A673 (cell line): ENCODE data around the gene SLC18B1. TPM values are rescaled to one million over a fixed set of nuclear protein-coding genes. Genes with fewer than 3 reads are reported as not detected.

ENCODE experiments used
- BruUV-seq: library from RNA; stranded (reverse); fragments of 400-500 nt; replicated peaks from 2 replicates; lab custom pipeline; 2021; lab: Mats Ljungman, UMichigan
- CTCF ChIA-PET: fragments of 300-600 bp; sonication (Branson Sonifier 250); formaldehyde crosslinking; loops from one replicate; lab custom pipeline; 2022; ENCODE audit warnings: antibody characterized with exemption; lab: Charles Lee
- POLR2A ChIA-PET: fragments of 300-600 bp; sonication (Branson Sonifier 250); formaldehyde crosslinking; loops from one replicate; lab custom pipeline; 2022; ENCODE audit warnings: antibody characterized with exemption; ENCODE audit not compliant: low non-redundant PET; lab: Charles Lee
- DNase-seq: peaks from one replicate; pipeline ENCODE4 v3.0.0-alpha.2; 2015; ENCODE audit warnings: low spot score
- H3K27ac ChIP-seq: fragments of 200-600 bp; sonication (generic); 2 replicates; pipeline ENCODE4 v1.5.1; 2016; ENCODE audit warnings: mixed run types, low read depth, mild to moderate bottlenecking, mixed read lengths, antibody characterized with exemption, low read length; ENCODE audit not compliant: poor library complexity, severe bottlenecking
- H3K27me3 ChIP-seq: fragments of 200-600 bp; sonication (generic); replicated peaks from 2 replicates; pipeline ENCODE4 v1.6.1; 2017; ENCODE audit warnings: mixed run types, low read depth, mild to moderate bottlenecking, mixed read lengths, antibody characterized with exemption, low read length; ENCODE audit not compliant: insufficient read depth, poor library complexity
- H3K36me3 ChIP-seq: fragments of 200-600 bp; sonication (generic); 2 replicates; pipeline ENCODE4 v1.6.1; 2016; ENCODE audit warnings: mixed run types, mild to moderate bottlenecking, mixed read lengths, antibody characterized with exemption, low read length; ENCODE audit not compliant: insufficient read depth, poor library complexity, severe bottlenecking
- H3K4me1 ChIP-seq: fragments of 200-600 bp; sonication (generic); 2 replicates; pipeline ENCODE4 v1.6.1; 2017; ENCODE audit warnings: mixed run types, mild to moderate bottlenecking, mixed read lengths, antibody characterized with exemption, low read length; ENCODE audit not compliant: insufficient read depth, poor library complexity, severe bottlenecking
- H3K4me3 ChIP-seq: fragments of 200-600 bp; sonication (generic); 2 replicates; pipeline ENCODE4 v1.5.1; 2016; ENCODE audit warnings: low read depth, mixed run types, mild to moderate bottlenecking, mixed read lengths, low read length; ENCODE audit not compliant: poor library complexity, severe bottlenecking
- H3K9me3 ChIP-seq: fragments of 200-600 bp; sonication (generic); 2 replicates; pipeline ENCODE4 v1.6.1; 2016; ENCODE audit warnings: mixed run types, low read depth, mild to moderate bottlenecking, mixed read lengths, antibody characterized with exemption, low read length; ENCODE audit not compliant: poor library complexity, severe bottlenecking
- CTCF ChIP-seq: fragments of 300-800, 200-600 bp; sonication (generic); conservative IDR thresholded peaks from 2 replicates; pipeline ENCODE4 v1.5.1; 2017; ENCODE audit warnings: low read depth, mild to moderate bottlenecking, antibody characterized with exemption, low read length, moderate library complexity, mixed read lengths
- EZH2 ChIP-seq: fragments of 200-600 bp; sonication (generic); IDR thresholded peaks from 2 replicates; pipeline ENCODE4 v1.6.1; 2017; ENCODE audit warnings: borderline replicate concordance, low read depth, mild to moderate bottlenecking, mixed read lengths, antibody characterized with exemption, low read length; ENCODE audit not compliant: poor library complexity, severe bottlenecking
- intact Hi-C: fragments of 100-400 bp; cut with micrococcal nuclease; formaldehyde crosslinking; loops from one replicate; pipeline ENCODE4 v1.10.0; 2022; ENCODE audit not compliant: unreplicated experiment
- total RNA-seq: library from RNA; stranded (reverse); gene quantifications from 2 replicates; pipeline ENCODE4 v1.2.3, GENCODE V29; 2021

SLC18B1 gene
- total RNA-seq, 1 experiment from 2014 or later, result 25.2 TPM

GRCh38 chr6:132750455-132751248 lies 47.8 kb downstream of the SLC18B1 start:
- H3K4me1 ChIP-seq, result no peaks in the 10 kb centered on the region
- intact Hi-C loops, result no loop called here
- CTCF ChIA-PET, result no interaction called here
- no TSS peak for BruUV-seq
- no peak overlapping the region for H3K4me3 ChIP-seq
- no peak for TF ChIP-seq CTCF
- TF ChIP-seq EZH2, result no peak
- no peak for DNase-seq
- POLR2A ChIA-PET, result no interaction called here
- no peaks in the 10 kb centered on the region for H3K36me3 ChIP-seq
- H3K9me3 ChIP-seq, result no peaks in the 10 kb centered on the region
- H3K27me3 ChIP-seq, result peaks cover 6% of the 10 kb centered on the region
- H3K27ac ChIP-seq, result no peak overlapping the region

- Histone ChIP-seq H3K27me3 (peaks cover 6% of the 10 kb centered on the region), H3K36me3 (no peaks in the 10 kb centered on the region), H3K27ac (no peak overlapping the region), H3K4me1 (no peaks in the 10 kb centered on the region), H3K4me3 (no peak overlapping the region), H3K9me3 (no peaks in the 10 kb centered on the region)
- TF ChIP-seq CTCF (no peak), EZH2 (no peak)
- DNase-seq, result no peak
- BruUV-seq, result no TSS peak
- POLR2A ChIA-PET, result no interaction called here
- intact Hi-C loops, result no loop called here
- CTCF ChIA-PET, result no interaction called here
Measured at GRCh38 chr6:132749111-132749510, 49.3 kb downstream of the SLC18B1 start.

GRCh38 chr6:132748446-132748845 lies 50.0 kb downstream of the SLC18B1 start:
- intact Hi-C loops, result no loop called here
- DNase-seq, result no peak
- H3K9me3 ChIP-seq, result no peaks in the 10 kb centered on the region
- no peak overlapping the region for H3K4me3 ChIP-seq
- no TSS peak for BruUV-seq
- H3K36me3 ChIP-seq, result no peaks in the 10 kb centered on the region
- H3K4me1 ChIP-seq, result no peaks in the 10 kb centered on the region
- H3K27me3 ChIP-seq, result peaks cover 6% of the 10 kb centered on the region
- ChIA-PET POLR2A (no interaction called here), CTCF (no interaction called here)
- H3K27ac ChIP-seq, result no peak overlapping the region
- TF ChIP-seq EZH2, result no peak
- no peak for TF ChIP-seq CTCF
